CD1c-positive myeloid dendritic cell (primary cell): ENCODE measurements around the gene CAV2.
"Not testable (repeated sequence)": the region's sequence is repeated elsewhere in the genome, so short reads cannot be mapped to it uniquely, and the experiment has no call there.

Experiments
- DNase-seq: peaks from one replicate; pipeline ENCODE4 v3.0.0-alpha.2; 2016; ENCODE audit errors: extremely low spot score

Gene CAV2, protein sequence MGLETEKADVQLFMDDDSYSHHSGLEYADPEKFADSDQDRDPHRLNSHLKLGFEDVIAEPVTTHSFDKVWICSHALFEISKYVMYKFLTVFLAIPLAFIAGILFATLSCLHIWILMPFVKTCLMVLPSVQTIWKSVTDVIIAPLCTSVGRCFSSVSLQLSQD

DNA sequence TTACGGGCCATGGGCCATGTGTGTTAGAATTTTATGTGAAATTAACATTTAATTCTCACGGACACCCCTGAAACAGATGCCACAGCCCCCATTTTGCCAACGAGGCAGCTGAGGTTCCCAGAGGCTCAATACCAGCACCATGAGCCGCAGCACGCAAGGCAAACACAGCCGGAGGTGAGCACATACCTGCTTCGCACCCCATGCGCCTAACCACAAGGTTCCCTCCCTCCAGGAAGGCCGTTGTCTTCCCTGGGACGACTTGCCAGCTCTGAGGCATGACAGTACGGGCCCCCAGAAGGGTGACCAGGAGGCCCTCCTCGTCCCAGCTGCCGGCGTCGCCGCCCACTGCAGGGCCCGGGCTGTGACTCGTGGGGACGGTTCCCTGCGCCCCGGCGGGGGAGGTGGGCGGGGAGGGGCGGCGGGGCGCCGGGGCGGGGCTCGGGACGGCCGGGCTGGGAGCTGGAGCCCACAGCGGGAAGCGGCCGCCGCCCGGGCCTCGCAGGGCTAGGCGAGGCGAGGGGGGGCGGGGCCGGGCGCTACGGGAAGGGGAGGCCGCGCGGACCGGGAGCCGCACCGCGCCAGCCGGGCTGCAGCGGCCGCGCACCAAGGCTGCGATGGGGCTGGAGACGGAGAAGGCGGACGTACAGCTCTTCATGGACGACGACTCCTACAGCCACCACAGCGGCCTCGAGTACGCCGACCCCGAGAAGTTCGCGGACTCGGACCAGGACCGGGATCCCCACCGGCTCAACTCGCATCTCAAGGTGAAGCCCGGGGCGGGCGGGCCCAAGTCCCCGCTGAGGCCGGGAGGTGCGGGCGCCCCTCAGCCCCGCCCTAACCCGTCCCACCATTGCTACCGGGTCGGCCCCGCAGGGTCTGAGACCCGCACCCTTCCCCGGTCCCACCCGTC lies at the start of gene CAV2:
CAV2 (plus strand) TSS at position 571 of the 910 bp plus-strand sequence; CDS start at position 615, 44 bp downstream.
- peak; percentile 56 for DNase-seq

- no peak for DNase-seq
Observed at GRCh38 chr7:116449950-116450349, 49.6 kb upstream of the CAV2 start.

DNA sequence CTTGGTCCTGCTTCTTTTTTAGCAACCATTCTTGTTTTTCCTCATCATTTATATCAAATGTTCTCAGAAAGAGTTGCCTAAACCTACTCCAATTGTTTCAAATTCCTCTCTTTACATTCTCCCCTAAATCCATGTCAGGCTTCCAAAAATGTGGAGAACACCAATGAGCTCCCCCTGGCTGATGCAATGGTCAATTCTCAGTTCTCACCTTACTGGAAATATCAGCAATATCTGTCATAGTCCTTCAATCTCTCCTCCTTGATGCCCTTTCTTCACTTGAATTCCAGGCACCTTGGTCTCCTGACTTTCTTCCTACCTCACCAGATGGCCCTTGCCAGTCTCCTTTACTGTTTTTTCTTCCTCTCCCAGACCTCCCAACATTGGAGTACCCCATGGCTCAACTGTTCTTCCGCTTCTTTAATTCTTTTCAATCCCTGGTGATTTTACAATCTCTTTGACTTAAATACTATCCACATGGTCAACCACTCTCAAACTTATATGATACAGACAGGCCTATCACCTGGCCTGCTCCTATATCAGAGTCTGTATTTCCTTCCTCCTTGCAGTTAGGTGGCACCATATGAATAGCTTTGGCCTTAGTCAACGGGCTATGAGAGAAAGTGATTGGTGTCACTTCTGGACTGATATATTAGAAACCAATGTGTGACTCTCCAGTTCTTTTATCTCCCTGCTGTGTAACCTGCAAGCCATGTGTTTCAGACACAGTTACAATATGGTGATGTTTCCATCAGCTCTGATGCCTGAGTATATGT lies 47.4 kb upstream of the CAV2 start:
- no peak for DNase-seq

DNA sequence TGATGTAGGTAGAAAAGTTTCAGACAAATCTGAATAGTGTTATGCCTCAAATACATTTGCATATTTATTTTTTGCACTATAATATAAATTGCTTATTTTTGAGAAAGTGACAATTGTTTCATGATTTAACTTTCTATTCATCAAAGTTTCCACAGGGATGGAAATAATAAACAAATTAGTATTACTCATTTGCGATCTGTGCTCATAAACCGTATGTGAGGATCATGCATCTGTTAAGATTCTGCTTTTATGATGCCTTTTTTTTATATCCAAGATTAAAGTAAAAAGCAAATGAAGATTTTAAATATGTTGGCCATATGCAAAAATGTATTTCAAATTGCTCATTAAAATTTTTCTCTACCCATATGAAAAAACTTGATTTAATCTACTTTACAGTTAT lies 45.2 kb upstream of the CAV2 start:
- DNase-seq, result no peak

- DNase-seq, result no peak
Observed at GRCh38 chr7:116455009-116455408, 44.5 kb upstream of the CAV2 start.

- no peak for DNase-seq
Observed at GRCh38 chr7:116455499-116455898, 44.0 kb upstream of the CAV2 start.

DNA sequence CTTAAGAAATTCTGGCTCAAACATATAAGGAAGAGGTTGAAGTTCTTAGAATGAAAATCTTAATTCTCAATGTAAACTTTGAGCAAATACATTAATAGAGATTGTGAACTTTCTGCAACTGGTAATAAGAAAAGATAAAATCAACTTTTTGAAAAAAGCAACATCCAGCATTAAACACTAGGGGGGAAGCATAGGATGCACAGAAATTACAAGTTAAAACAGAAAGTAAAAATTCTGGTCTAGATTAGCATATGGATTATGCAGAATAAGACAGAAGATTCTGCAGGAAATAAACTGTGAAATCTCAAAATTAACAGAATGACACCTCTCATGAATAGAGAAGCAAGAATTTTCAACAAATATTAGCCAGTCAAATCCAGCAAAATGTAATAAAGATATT lies 38.0 kb upstream of the CAV2 start:
- DNase-seq, result no peak

GRCh38 chr7:116463956-116464355 lies 35.6 kb upstream of the CAV2 start:
- DNase-seq, result no peak

GRCh38 chr7:116464375-116464774 lies 35.2 kb upstream of the CAV2 start:
- no peak for DNase-seq

DNA sequence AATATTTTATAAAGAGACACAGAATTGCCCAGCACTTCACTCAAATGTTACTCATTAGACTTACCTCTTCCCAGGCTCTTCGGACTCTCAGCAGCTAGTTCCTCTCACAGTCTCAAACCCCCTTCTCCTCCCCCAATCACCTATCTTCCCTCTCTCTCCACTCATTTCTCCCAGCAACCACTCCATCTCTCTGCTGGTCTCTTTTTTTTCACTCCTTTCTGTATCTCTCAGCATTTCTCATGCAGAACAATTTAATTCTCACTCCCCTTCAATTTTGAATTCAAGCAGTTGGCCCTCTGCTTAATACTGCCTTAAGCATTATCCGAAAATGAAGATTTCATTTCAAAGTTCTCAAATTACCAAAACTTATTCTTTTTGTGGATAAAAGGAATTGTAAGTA lies 34.4 kb upstream of the CAV2 start:
- no peak for DNase-seq

GRCh38 chr7:116468534-116468933 lies 31.0 kb upstream of the CAV2 start:
- no peak for DNase-seq

- DNase-seq, result no peak
Observed at GRCh38 chr7:116477625-116478024, 21.9 kb upstream of the CAV2 start.

- DNase-seq, result no peak
Observed at GRCh38 chr7:116478834-116479233, 20.7 kb upstream of the CAV2 start.

DNA sequence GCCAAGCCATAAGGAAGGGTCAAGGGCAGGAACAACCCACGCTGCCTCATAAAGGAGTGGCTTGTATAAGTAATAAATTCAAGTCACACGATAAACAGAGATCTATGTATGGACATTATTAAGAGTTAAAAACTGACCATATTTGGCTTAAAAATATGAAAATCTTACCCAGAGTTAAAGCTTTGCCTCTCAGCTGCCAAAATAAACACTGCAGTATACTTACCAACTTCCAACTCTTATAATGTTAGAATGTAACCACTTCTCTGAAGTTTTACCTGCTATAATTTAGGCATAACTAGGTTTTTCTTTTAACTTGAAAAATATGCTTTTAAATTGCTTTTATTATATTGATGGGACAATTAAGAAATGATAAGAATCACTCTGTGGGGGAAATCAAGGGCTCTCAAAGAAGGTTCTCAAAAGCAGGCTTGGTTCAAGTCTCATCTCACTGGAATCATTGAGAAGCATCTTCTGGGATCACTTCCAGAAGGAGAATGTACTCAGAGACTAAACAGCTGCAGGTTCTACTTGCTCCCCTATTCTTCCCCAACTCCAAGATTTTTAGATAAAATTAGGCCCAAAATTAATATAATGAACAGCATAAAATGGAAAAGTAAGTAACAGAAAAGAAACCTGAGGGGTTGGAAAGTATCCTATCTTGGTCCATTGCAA lies 16.1 kb upstream of the CAV2 start:
- DNase-seq, result no peak

GRCh38 chr7:116484389-116484788 lies 15.1 kb upstream of the CAV2 start:
- DNase-seq, result not testable (repeated sequence)

DNA sequence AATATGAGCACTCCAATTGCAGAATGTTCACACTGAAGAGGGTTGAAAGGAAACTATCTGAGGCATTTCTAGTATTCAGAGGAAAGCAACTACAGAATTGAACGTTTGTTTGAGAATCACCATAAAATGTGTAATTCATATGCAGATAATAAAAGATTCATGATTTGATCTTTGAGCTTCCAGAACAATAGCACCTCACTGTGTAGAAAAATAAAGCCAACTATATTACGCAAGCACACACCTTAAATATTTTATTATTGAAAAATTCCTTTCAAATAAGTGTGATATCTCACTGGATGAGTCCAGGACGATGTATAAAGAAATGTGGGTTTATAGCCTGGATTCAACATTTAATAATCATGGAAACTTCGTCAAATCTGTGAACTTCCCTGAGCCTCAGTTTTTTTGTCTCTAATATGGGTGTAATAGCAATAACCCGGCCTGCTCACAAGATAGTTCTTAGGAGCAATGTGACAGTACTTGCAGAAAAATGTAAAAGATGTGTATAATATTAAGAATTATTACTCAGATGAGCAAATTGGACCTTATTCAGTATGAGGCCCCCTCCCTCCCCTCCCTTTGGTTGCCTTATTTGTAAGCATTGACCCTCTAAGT lies 11.5 kb upstream of the CAV2 start:
- no peak for DNase-seq

GRCh38 chr7:116490351-116490750 lies 9.2 kb upstream of the CAV2 start:
- DNase-seq, result no peak

GRCh38 chr7:116491887-116492653 lies 7.5 kb upstream of the CAV2 start:
- DNase-seq, result no peak

DNA sequence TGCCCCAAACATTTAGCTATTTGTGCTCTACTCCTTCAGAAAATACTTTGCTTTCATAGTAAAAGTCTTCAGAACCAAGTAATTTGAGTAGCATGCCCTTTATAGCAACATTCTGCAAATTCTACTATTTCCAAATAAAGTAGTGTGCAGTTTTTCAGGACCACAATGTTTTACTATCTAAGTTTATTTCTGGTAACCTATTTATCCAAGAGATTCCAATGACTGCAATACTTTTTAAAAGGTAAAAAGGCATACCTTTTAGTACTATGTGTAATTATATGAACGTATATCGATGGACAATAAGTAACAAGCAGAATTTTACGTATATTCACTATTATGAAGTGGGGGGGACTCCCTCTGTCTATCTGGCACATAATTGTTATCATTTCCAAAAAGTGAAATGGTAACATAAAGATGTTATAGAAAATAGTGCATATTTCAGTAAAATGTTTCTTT lies 6.9 kb upstream of the CAV2 start:
- no peak for DNase-seq

DNA sequence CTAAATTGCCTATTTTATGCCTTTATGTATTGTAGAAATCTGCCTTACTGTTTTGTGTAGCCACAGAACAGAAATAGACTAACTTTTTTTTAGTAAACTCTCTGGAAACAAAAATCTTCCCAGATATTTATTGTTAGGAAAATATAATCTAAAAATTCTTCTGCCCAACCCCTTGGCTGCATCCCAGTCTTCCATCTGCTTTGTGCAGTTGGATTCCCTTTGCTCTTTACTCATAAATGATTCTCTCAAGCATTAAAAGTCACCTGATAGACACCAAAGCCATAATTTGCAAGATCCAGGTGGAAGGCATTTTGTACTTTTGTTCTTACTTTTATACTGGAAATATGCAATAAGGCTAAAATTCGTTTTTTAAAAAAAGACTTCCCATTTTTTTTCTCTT lies 6.1 kb upstream of the CAV2 start:
- no peak for DNase-seq

DNA sequence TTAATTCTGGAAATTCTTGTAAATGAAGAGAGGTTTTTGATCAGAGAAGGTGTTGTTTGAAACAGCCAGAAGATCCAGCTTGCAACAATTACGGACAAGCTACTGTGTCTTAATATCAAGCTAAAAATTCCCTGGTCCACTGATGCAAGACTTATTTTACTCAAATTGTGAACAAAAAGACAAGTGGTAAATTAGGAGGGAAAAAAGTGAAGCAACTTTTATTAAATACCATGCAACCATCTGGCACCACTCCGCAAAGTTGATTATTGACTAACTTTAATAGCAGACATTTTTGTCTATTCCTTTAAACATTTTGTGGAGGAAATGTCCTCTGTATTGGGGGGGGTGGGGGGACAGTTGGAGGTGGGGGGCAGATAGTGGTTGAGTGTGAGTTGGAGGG lies 5.1 kb upstream of the CAV2 start:
- no peak for DNase-seq
